GM12801 (cell line): Measurements from ENCODE around the gene SP8.

Experiments used
- CTCF ChIP-seq: IDR thresholded peaks from one replicate; pipeline ENCODE4 v1.5.1; 2011; ENCODE audit warnings: control low read depth; ENCODE audit not compliant: insufficient read length; ENCODE audit errors: extremely low read depth

SP8 gene

GRCh38 chr7:20793248-20793647 lies 6.6 kb upstream of the SP8 start:
- no peak for TF ChIP-seq CTCF

GRCh38 chr7:20791538-20792434 lies 5.1 kb upstream of the SP8 start:
- no peak for TF ChIP-seq CTCF

GRCh38 chr7:20790375-20790774 lies 3.7 kb upstream of the SP8 start:
- no peak for TF ChIP-seq CTCF

- no peak for TF ChIP-seq CTCF
Observed at GRCh38 chr7:20788420-20788990, 1.8 kb upstream of the SP8 start.

GRCh38 chr7:20787660-20788419 lies 1.2 kb upstream of the SP8 start:
- TF ChIP-seq CTCF, result no peak

- no peak for TF ChIP-seq CTCF
Observed at GRCh38 chr7:20786421-20786778, 286 bp downstream of the SP8 start.

- TF ChIP-seq CTCF, result no peak
Observed at GRCh38 chr7:20786049-20786412, 655 bp downstream of the SP8 start.
